ENCODE results near the gene GLIS1. TPM values are rescaled to one million over a fixed set of nuclear protein-coding genes. Genes with fewer than 3 reads are reported as not detected.

The GLIS1 gene
- total RNA-seq, 1 experiment from 2014 or later = 0.24 TPM

GRCh38 chr1:53656747-53657530, 82.0 kb downstream of the GLIS1 start:
- CTCF ChIA-PET = interaction anchor here (1.1 kb wide), 2 partner anchors 26 to 171 kb away, joined by 4 read pairs; no protein-coding TSS in a partner anchor
- Mint-ChIP-seq H3K9me3 (no peaks in the 10 kb centered on the region), H3K27me3 (ENCODE audit: low read depth) (no peaks in the 10 kb centered on the region), H3K27ac (no peak overlapping the region), H3K4me1 (peaks cover 17% of the 10 kb centered on the region), H3K4me3 (no peak overlapping the region), H3K36me3 (no peaks in the 10 kb centered on the region)
- DNase-seq (ENCODE audit: low spot score) (no peak), ATAC-seq (no peak)
- POLR2A ChIA-PET = no interaction called here
- TF ChIP-seq CTCF (IDR thresholded peaks at IDR 0.05) (no peak), ZNF263 (CRISPR knock-in tag; IDR thresholded peaks at IDR 0.05; ENCODE audit: low read depth) (no peak), JUN (CRISPR knock-in tag; IDR thresholded peaks at IDR 0.05) (no peak), ZNF138 (CRISPR knock-in tag; conservative IDR thresholded peaks at IDR 0.05) (no peak), ZSCAN18 (CRISPR knock-in tag; IDR thresholded peaks at IDR 0.05) (no peak)

GRCh38 chr1:53655931-53656746, 82.8 kb downstream of the GLIS1 start:
- Mint-ChIP-seq H3K9me3 (no peaks in the 10 kb centered on the region), H3K4me1 (peaks cover 17% of the 10 kb centered on the region), H3K36me3 (no peaks in the 10 kb centered on the region), H3K4me3 (no peak overlapping the region), H3K27ac (no peak overlapping the region), H3K27me3 (ENCODE audit: low read depth) (no peaks in the 10 kb centered on the region)
- no peak for TF ChIP-seq USF2 (CRISPR knock-in tag; IDR thresholded peaks at IDR 0.05)
- TF ChIP-seq ZBTB21 (CRISPR knock-in tag; IDR thresholded peaks at IDR 0.05; ENCODE audit: borderline replicate concordance) = no peak
- no peak for TF ChIP-seq ATF3 (CRISPR knock-in tag; conservative IDR thresholded peaks at IDR 0.05)
- TF ChIP-seq NFE2L1 (CRISPR knock-in tag; IDR thresholded peaks at IDR 0.05) = no peak
- no peak for TF ChIP-seq ZNF219 (CRISPR knock-in tag; IDR thresholded peaks at IDR 0.05; ENCODE audit: borderline replicate concordance)
- TF ChIP-seq MXD4 (CRISPR knock-in tag; IDR thresholded peaks at IDR 0.05; ENCODE audit: borderline replicate concordance) = no peak
- TF ChIP-seq ZMAT4 (CRISPR knock-in tag; IDR thresholded peaks at IDR 0.05) = no peak
- no peak for TF ChIP-seq MAX (CRISPR knock-in tag; IDR thresholded peaks at IDR 0.05)
- no peak for TF ChIP-seq ATF2 (CRISPR knock-in tag; IDR thresholded peaks at IDR 0.05; ENCODE audit: borderline replicate concordance, low read depth)
- TF ChIP-seq CREM (CRISPR knock-in tag; IDR thresholded peaks at IDR 0.05) = no peak
- no peak for TF ChIP-seq EMX1 (CRISPR knock-in tag; IDR thresholded peaks at IDR 0.05)
- no peak for TF ChIP-seq ATF1 (CRISPR knock-in tag; IDR thresholded peaks at IDR 0.05)
- no peak for TF ChIP-seq E2F5 (CRISPR knock-in tag; IDR thresholded peaks at IDR 0.05)
- DNase-seq (ENCODE audit: low spot score) = no peak
- ChIA-PET POLR2A (no interaction called here), CTCF (interaction anchor here (1.1 kb wide), 2 partner anchors 26 to 171 kb away, joined by 4 read pairs; no protein-coding TSS in a partner anchor)
- no peak for ATAC-seq
